Renal pelvis (tissue), 4 donors: ENCODE measurements around the gene ASIC2. TPM values are rescaled to one million over a fixed set of nuclear protein-coding genes. Genes with fewer than 3 reads are reported as not detected.

ENCODE experiments used
- DNase-seq: peaks from one replicate; pipeline ENCODE4 v3.0.0-alpha.2; 2013
- polyA plus RNA-seq, 3 donors: library from polyadenylated mRNA; unstranded; fragments of 120-200 nt; gene quantifications; one replicate each; pipeline ENCODE4 v1.2.1, GENCODE V29; 2013; ENCODE audit not compliant: insufficient read length in 3 of 3

ASIC2 gene
- polyA plus RNA-seq, 3 donors: 2.3 to 4.1 (median 3.2) TPM

- DNase-seq: no peak
These were observed 2.8 kb downstream of the ASIC2 start for GRCh38 chr17:33290253-33290652.

GRCh38 chr17:33288954-33289353, 4.1 kb downstream of the ASIC2 start:
- no peak for DNase-seq

GRCh38 chr17:33287096-33287725, 5.9 kb downstream of the ASIC2 start:
- no peak for DNase-seq

- no peak for DNase-seq
These were observed 7.7 kb downstream of the ASIC2 start for GRCh38 chr17:33285413-33285812.

- DNase-seq: no peak
These were observed 9.1 kb downstream of the ASIC2 start for GRCh38 chr17:33284022-33284421.

GRCh38 chr17:33280162-33280943, 12.7 kb downstream of the ASIC2 start:
- no peak for DNase-seq

- DNase-seq: peak; percentile 88
These were observed 15.5 kb downstream of the ASIC2 start for GRCh38 chr17:33277436-33278100.

GRCh38 chr17:33273743-33274410, 19.2 kb downstream of the ASIC2 start:
- DNase-seq: no peak

GRCh38 chr17:33273271-33273670, 19.8 kb downstream of the ASIC2 start:
- DNase-seq: no peak

- DNase-seq: no peak
These were observed 20.7 kb downstream of the ASIC2 start for GRCh38 chr17:33272438-33272837.

GRCh38 chr17:33269337-33270060, 23.6 kb downstream of the ASIC2 start:
- no peak for DNase-seq

- no peak for DNase-seq
These were observed 25.1 kb downstream of the ASIC2 start for GRCh38 chr17:33267851-33268548.

- DNase-seq: no peak
These were observed 25.8 kb downstream of the ASIC2 start for GRCh38 chr17:33267271-33267790.

GRCh38 chr17:33266611-33267010, 26.5 kb downstream of the ASIC2 start:
- DNase-seq: no peak

- no peak for DNase-seq
These were observed 27.0 kb downstream of the ASIC2 start for GRCh38 chr17:33266116-33266515.

- DNase-seq: no peak
These were observed 29.7 kb downstream of the ASIC2 start for GRCh38 chr17:33263396-33263795.

- peak; percentile 58 for DNase-seq
These were observed 30.6 kb downstream of the ASIC2 start for GRCh38 chr17:33262266-33263123.

GRCh38 chr17:33261820-33262219, 31.3 kb downstream of the ASIC2 start:
- DNase-seq: no peak

GRCh38 chr17:33260638-33261037, 32.5 kb downstream of the ASIC2 start:
- DNase-seq: no peak

GRCh38 chr17:33258296-33258695, 34.8 kb downstream of the ASIC2 start:
- no peak for DNase-seq
